HG03432 (cell line): ENCODE measurements around the gene TMX4.

Source experiments
- ATAC-seq: cut with Tn5 transposase; IDR thresholded peaks from one replicate; pipeline ENCODE4 v1.9.1; 2021; ENCODE audit warnings: mild to moderate bottlenecking, moderate library complexity; ENCODE audit not compliant: unreplicated experiment

The TMX4 gene

DNA sequence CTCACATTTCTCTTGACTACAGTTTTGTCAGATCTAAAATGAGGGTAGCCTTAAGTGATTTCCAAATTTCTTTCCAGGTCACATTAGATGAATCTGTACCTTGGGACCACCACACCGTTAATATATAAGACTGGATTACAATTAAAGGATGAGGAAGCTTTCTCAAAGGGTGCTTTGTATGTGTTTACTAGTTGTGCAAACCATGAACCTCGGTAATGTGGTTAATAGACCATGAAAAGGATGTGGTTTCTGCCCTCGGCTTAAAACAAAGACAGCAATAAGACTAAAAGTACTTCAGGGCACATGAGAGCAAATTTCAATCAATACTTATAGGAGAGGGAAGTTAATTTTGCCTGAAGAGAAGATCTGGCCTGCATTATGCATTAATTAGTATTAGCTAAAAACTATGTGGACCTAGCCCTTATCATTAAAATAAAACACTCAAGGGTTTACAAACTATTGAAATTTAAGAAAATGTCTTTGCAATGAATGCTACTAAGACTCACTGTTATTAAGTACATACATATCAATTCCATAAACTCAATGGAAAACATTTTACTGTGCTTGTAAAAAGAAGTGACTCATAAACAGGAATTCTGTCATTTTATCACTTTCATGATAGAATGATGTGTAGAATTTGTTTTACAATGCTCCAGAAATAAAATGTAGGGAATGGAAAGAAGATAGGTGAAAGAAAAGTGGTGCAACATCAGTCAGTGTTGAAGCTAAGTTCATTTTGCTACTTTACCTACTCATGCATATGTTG is 936 bp upstream of the TMX4 start:
- peak; percentile 44 for ATAC-seq

DNA sequence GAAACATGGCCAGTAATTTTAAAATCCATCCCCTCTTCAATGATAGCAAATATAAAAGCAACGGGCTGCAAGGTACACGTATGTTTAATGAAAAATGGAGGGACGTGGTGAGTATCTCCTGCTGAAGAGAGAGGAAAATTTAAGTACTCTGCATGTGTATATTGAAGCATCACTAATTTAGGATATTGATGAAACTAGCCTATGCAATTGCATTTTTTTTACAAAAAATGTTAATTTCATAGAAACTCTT is 362 bp upstream of the TMX4 start:
- ATAC-seq = no peak

DNA sequence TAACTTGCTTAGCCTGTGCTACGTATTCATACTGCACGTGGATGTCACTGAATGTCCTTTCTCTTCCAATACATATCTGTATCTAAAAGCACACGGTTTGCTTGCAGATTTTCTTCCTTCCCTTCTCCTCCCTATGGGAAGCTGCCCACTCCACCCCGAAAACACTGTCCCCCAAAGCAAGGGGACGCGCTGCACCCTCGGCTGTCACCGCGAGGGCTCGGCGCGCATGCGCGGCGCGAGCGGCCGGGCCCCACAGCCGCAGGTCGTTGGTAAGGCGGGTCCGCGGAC is 659 bp downstream of the TMX4 start:
- peak; percentile 76 for ATAC-seq

DNA sequence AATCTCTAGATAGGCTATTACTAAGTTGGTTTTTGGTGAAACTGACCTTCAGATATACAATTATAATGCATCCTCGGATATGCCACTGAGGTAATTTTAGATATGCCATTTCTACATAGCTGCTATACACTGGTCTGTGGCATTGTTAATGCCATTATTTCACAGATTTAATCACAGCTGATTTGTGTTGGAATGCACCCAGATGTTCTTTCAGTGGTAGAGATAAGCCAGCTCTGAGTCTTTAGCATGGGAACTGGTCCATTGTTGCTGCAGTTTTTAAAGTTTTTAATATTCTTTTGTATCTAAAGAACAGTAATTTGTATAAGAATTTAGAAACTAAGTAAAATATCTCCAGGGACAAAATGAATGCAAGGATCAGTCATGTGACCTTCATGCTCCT is 6.8 kb downstream of the TMX4 start:
- no peak for ATAC-seq

DNA sequence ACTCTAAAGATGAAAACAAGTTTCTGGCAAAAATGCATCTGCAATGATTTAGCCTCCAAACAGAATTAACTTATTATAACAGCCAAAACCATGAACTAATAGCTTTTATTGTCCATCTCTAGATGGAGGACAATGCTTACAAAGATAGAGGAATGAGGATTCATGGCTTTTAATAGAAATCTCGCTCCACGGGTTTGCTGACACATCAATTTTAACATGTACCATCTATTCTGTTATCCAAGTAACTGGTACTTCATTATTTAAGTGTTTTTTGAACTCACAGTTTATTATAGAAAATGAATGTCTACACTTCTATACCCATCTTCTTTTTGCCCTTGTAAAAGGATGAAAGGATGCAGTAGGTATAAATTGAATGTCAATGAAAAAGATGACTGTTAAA is 10.8 kb downstream of the TMX4 start:
- ATAC-seq = no peak

DNA sequence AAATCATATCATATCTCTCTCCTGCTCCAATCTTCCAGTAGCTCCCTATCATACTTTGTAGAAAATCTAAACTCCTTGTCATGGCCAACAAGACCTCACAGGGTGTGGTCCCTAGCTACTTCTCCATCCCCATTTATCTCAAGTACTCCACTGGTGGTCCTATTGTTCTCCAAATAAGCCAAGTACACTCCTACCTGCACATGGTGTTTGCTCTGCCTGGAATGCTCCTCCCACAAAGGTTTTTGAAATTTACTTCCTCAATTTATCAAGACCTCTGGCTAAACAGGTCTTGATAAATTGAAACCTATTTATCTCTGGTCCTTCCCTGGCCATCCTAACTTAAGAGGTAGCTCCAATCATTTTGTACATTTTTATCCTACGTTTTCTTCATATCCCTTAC is 12.1 kb downstream of the TMX4 start:
- ATAC-seq = no peak

DNA sequence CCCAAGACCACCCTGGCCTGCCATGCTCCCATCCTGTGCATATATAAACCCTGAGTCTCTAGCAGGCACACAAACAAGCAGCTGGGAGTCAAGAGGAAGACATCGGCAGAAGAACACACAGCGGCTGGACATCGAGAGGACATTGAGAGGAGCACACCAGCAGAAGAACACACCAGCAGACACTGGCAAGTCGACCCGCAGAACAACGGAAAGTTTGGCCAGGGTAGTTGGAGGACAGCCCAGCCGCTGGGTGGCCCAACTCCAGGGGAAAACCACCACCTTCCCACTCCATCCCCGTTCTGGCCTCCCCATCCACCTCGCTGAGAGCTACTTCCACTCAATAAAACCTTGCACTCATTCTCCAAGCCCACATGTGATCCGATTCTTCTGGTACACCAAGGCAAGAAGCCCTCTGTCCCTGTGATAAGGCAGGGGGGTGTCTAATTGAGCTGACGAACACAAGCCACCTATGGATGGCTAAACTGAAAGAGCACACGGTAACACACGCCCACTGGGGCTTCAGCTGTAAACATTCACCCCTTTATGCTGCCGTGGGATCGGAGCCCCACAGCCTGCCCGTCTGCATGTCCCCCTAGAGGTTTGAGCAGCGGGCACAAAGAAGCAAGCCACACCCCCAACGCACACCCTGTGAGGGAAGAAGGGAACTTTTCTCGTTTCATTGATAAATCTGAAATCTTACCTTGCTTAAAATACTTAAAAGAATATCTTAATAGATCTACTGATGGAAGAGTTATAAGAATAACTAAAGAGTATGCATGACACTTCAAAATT is 13.8 kb downstream of the TMX4 start:
- ATAC-seq = no peak

DNA sequence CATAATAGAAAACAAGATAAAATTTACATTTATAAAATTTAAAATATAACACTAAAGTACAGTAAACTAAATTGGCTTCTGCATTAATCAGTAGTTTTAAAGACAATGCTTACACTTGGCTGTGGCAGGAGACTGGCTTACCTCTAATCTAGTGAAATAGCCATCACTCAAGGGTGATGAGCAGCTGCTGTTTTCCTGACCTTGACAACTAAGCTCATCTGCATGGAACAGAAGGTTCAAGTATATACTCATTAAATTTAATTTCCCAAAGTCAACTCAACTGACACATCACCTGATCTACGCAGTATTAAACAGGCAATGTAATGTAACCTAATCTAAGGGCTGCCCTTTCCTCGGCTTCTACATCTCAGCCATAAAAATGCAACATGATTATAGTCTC is 14.5 kb downstream of the TMX4 start:
- ATAC-seq = no peak

DNA sequence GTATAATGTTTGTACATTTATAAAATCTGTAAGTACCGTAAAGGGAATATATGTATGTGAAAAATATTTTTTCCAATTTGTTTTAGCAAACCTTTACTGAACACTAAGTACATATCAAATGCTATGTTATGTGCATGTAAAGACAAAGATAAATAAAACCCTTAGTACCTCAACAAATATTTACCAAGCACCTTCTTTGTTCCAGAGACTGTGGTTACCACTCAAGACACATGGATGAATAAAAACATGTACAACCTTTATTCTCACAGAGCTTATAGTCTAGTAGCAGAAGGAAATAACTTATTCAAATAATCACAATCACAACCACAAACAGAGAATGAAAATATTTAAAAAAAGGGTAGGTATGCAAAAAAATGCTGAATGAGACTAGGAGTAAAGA is 17.5 kb downstream of the TMX4 start:
- no peak for ATAC-seq

DNA sequence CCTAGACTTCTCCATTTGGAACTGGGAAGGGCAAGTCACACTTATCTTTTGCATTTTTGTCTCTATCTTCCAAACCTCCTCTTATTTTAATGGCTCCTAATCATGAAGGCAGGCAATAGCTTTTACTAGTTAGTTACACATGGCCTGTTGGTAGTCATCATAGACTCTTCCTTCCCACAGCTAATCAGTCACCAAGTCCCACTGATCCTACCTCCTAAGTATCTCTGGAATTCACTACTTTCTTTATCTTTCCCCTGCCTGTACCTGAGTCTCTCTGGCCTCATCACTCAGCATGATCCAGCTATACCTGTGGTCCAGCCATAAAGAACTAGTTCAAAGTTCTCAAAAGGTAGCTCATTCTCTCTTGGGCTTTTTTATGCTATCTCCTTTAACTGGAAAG is 18.8 kb downstream of the TMX4 start:
- ATAC-seq = no peak

DNA sequence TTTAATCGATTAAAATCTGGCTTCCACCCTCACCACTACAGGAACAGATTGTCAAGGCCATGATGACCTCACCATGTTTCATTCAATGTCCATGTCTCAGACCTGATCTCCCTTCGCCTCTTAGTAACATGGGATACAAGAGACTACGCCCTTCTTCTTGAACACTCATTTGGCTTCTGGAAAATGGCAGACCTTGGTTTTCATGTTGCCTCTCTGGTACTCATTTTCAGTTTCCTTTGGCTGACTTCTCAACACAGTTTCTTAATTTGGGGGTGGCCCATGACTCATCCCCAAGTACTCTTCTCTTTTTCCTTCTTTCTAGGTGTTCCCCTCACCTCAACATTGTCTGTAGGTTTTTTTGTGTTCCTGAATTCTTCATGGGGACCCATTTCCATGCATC is 22.7 kb downstream of the TMX4 start:
- ATAC-seq = no peak

DNA sequence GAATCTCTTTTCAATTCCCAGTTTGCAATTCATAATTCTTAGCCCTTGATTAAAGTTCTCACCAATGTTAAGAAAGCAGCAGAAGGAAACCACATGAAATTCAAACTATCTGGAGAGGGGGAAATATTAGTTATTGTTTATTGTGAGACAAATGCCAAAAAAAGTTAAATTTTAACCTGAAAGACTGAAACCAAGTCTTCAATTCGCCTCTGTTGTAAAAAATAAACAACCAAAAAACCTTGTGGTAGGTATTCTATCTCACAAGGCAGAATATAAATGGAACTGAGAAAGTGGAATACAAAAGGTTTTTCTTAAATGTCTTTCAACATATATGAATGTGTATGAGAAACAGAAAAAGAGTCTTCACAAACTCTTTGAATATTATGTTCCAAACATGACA is 24.8 kb downstream of the TMX4 start:
- no peak for ATAC-seq

DNA sequence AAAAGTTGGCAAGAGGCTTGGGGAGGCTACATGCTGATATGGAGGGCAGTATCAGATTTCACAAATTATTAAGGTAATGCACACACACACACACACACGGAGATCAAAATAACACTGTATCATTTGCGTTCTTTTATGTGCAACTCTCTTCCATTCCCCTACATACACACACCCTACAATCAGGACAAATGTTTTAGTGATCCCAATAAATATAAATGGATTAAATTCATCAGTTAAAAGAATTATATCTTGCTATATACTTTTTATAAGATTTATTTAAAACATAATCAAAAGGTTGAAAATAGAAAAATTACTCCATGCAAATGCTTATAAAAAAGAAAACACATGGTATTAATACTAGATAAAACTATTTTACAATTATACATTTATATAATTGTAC is 25.9 kb downstream of the TMX4 start:
- ATAC-seq = no peak

DNA sequence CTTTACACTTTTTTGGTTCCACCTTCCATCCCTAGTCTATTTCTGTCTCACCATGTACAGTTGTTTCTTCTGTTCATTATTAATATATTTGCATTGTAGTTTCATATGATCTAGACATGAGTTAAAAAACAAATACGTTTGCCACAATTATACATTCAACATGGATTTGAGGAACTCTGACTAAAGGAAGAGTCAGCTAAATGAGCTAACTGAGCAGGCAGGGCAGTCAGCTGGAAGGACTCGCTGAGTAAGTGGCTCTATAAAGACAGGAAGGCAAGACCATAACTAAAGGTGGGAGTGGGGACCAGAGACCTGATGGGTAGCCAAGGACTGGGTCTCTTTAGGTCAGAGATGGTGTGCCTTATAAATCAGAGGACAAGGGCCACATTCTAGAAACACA is 26.3 kb downstream of the TMX4 start:
- no peak for ATAC-seq

DNA sequence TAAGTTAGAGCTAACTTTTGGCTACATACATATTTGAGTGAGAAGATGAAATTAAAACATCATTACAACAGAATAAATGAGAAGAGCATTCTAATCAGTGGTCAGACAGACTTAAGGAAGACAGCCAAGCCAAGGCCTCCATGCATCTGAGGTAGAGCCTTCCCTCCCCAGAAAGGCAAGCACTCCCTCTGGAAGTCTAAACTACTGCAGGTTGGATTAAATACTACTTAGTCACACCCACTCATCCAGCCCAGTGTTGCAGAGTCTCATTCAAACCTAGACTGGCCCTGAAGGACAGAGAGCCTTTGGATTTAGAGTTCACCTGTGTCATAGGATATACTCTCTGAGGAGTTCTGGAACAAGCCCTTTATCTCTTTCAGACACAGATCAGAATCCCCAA is 29.2 kb downstream of the TMX4 start:
- no peak for ATAC-seq

DNA sequence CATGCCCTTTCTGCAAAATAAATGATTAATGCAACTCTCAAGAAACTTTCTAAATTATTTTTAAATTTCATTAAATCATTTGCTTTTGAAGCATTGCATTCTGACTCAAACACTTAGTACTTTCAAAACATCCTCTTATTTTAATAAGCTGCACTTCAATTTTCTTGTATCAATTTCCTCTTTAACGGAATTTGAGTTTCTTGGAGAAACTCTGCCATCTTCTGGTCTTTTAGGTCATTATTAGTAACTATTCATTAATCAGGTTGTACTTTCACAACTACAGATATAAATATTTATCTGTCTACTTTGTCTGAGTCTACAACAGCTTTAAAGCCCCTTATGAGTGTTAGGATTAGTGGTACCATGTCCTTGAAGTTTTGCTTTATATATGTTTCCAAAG is 30.2 kb downstream of the TMX4 start:
- ATAC-seq = no peak

DNA sequence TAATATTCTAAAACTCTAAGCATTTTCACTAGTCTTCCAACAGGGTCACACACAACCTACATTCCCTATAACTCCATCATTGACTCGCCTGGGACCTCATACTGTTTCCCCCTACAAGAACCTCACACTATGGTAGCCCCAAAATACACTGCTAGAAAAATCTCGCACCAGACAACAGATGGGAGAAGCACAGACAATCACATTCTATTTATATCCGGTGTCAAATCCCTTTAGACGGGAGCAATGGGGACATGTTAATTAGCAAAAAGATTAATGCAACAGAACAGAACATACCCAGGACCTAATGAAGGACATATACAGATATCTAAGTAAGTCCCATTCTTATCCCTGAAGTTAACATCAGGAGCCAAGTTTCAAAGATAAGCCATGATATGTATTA is 33.6 kb downstream of the TMX4 start:
- ATAC-seq = no peak

DNA sequence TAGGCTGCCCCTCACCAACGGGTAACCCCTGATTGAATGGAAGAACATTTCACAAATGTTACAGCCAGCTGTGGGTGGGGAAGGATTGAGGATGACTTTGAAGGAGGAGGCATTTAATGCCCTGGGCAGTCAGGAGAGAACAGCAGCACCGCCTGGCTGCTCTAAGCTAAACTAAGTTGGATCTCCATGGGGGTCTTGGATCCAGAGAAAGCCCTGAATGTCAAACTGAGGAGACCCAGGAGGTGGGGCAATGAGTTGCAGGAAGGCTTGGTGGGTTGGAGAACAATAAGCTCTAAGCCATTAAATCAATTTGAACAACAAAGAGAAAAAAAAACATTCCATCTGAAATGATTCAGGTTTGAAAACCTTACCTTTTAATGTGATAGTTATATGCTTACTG is 35.4 kb downstream of the TMX4 start:
- no peak for ATAC-seq

DNA sequence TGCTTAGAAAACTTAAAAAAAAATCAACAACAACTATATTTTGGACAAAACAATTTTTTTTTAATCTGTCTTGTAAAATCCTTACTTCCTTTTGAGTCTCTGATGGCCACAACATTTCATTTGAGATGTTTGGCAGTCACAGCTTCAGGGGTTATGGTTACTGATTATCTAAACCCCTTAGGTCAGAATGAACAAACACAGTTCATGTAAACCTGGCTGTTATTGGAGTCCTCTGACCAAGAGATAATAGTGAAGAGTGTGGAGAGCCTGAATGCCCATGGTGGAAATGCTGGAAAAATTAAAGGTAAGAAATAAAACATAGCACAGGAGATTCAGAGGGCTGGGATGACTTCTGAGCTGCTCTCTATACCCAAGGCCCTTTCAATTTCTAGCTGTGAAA is 38.2 kb downstream of the TMX4 start:
- no peak for ATAC-seq

DNA sequence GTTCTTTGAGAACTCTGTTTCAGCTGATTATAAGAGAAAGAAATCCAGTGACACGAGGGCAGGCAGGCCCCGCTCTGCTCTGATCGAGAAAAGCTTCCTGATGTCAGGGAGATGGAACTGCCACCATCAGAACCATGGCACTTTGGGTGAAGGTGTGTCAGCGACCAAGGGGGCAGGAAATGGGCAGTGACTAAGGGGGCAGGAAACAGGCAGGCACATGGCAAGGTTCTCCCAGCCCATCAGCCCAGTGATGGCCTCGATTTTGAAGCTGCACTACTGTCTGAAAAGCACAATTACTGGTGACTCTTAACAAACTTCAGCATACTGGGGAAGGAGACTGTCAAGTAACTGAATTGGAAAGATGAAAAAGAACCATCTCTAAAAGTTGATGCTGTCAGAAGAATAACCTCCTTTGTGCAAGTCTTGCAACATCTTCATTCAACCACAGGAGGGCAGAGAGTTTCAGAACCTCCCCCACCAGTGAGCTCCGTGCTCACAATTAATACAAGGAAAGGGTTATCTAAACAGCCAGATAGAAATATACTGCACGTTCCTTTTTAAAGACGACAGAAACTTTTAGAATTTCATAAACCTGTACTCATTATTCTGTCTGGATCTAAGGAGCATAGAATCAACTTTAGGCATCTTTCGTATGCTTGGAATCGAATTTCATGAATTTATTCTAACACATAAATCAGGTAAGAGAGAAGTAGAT is 39.1 kb downstream of the TMX4 start:
- ATAC-seq = peak; percentile 91

DNA sequence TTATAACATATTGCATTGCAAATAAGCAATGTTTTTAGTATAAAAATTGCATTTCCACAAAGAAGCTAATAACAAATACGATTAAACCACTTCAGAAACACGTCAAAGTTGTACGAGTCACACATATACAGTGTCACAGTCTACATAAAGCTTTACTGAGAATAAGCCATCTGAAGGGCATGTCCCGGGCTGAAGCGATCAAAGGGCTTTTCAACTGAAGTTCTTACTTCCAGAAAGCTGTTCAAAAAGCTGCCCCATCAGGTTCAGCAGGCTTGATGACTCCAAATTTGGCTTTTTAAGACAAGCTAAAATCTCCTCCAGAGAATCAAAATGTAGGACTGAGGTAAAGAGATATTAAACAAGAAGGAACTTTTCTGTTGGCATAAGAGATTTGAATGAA is 41.9 kb downstream of the TMX4 start:
- ATAC-seq = no peak

DNA sequence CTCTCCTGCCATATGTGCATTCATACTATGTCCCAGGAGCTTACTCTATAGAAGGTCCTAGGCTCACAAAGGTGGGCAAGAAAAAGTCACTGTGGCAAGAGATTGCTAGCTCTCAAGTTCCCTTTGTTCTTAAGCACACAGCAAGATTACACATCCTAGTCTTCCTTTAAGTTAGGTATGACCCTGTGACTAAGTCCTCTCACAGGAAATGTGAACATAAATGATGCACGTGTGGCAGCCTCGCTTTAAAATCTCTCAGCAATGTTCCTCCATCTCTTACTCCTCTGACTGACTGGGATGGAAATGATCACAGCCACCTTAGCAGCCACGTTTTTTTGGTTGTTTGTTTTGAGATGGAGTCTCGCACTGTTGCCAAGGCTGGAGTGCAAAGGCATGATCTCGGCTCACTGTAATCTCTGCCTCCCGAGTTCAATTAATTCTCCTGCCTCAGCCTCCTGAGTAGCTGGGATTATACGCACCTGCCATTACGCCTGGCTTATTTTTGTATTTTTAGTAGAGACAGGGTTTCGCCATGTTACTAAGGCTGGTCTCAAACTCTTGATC is 43.6 kb downstream of the TMX4 start:
- no peak for ATAC-seq
